Peyer's patch (tissue), 4 donors: ENCODE data around the gene MMP26.

Experiments
- CTCF ChIP-seq, 6 experiments: fragments of 450-650 bp in 4 of 6; fragments of 200-600 bp in 2 of 6; sonication (generic) in 1 of 6; IDR thresholded peaks; one replicate each; pipeline ENCODE4 v1.5.1; 2017 to 2019; ENCODE audit warnings: antibody characterized with exemption in 6 of 6, mild to moderate bottlenecking in 3 of 6, moderate library complexity in 1 of 6
- POLR2A ChIP-seq, 2 donors: fragments of 450-650 bp; IDR thresholded peaks; one replicate each; pipeline ENCODE4 v1.5.1; 2017; ENCODE audit warnings: antibody characterized with exemption in 2 of 2, mild to moderate bottlenecking in 2 of 2, moderate library complexity in 2 of 2

GRCh38 chr11:4664786-4665185 lies 39.8 kb upstream of the MMP26 start:
- TF ChIP-seq CTCF (IDR thresholded peaks at IDR 0.05) (no peak), POLR2A (IDR thresholded peaks at IDR 0.05) (no peak)
